Upper lobe of right lung (tissue), 1 donor: Measurements from ENCODE around the gene PITPNB. TPM values are rescaled to one million over a fixed set of nuclear protein-coding genes. Genes with fewer than 3 reads are reported as not detected.

Experiments used
- ATAC-seq: fragments of 200-7000 bp; cut with Tn5 transposase; one replicate; pipeline ENCODE4 v1.9.1; 2020; ENCODE audit warnings: mild to moderate bottlenecking, moderate library complexity
- DNase-seq: peaks from one replicate; pipeline ENCODE4 v3.0.0-alpha.2; 2020
- H3K27ac ChIP-seq: fragments of 200-600 bp; one replicate; pipeline ENCODE4 v1.8.0; 2022
- H3K27me3 ChIP-seq: fragments of 200-600 bp; one replicate; pipeline ENCODE4 v1.8.0; 2022; ENCODE audit warnings: mild to moderate bottlenecking
- H3K36me3 ChIP-seq: fragments of 200-600 bp; one replicate; pipeline ENCODE4 v1.8.0; 2022
- H3K4me1 ChIP-seq: fragments of 200-600 bp; one replicate; pipeline ENCODE4 v1.8.0; 2022
- H3K4me3 ChIP-seq: fragments of 200-600 bp; one replicate; pipeline ENCODE4 v1.8.0; 2022; ENCODE audit warnings: mild to moderate bottlenecking
- H3K9me3 ChIP-seq: fragments of 200-600 bp; one replicate; pipeline ENCODE4 v1.8.0; 2022
- CTCF ChIP-seq: fragments of 200-600 bp; IDR thresholded peaks from one replicate; pipeline ENCODE4 v1.8.0; 2022; ENCODE audit warnings: antibody characterized with exemption
- intact Hi-C: fragments of 100-400 bp; cut with DNase I; formaldehyde crosslinking; loops from one replicate; pipeline ENCODE4 v1.11.0; 2022
- total RNA-seq: library from RNA; stranded (reverse); fragmentation: NEBNext Ultra II Directional; extraction: Animal tissue kit (Norgen Biotek cat#: 25700); gene quantifications from one replicate; pipeline ENCODE4 v1.2.1, GENCODE V29; 2021
- donor health status: DM: no; HTN: yes; CAD: no; lungs with severe emphysema.

Gene PITPNB
- total RNA-seq, 1 donor from 2014 or later = 73.8 TPM

GRCh38 chr22:27834364-27835185, 84.5 kb downstream of the PITPNB start:
- no peak for TF ChIP-seq CTCF
- no peak overlapping the region for H3K27ac ChIP-seq
- no peaks in the 10 kb centered on the region for H3K27me3 ChIP-seq
- no peaks in the 10 kb centered on the region for H3K36me3 ChIP-seq
- ATAC-seq = no peak
- H3K4me3 ChIP-seq = no peak overlapping the region
- intact Hi-C loops = no loop called here
- DNase-seq = no peak
- H3K9me3 ChIP-seq = no peaks in the 10 kb centered on the region
- H3K4me1 ChIP-seq = no peaks in the 10 kb centered on the region

- Histone ChIP-seq H3K27ac (no peak overlapping the region), H3K27me3 (no peaks in the 10 kb centered on the region), H3K4me3 (no peak overlapping the region), H3K9me3 (no peaks in the 10 kb centered on the region), H3K4me1 (no peaks in the 10 kb centered on the region), H3K36me3 (no peaks in the 10 kb centered on the region)
- ATAC-seq (no peak), DNase-seq (no peak)
- intact Hi-C loops = no loop called here
- no peak for TF ChIP-seq CTCF
These were observed 85.3 kb downstream of the PITPNB start for GRCh38 chr22:27833803-27834202.

- intact Hi-C loops = no loop called here
- no peak for DNase-seq
- no peak for TF ChIP-seq CTCF
These were observed 86.5 kb downstream of the PITPNB start for GRCh38 chr22:27832606-27833005.

GRCh38 chr22:27829620-27830019, 89.4 kb downstream of the PITPNB start:
- Histone ChIP-seq H3K27ac (no peak overlapping the region), H3K9me3 (no peaks in the 10 kb centered on the region), H3K4me1 (no peaks in the 10 kb centered on the region), H3K36me3 (no peaks in the 10 kb centered on the region), H3K27me3 (no peaks in the 10 kb centered on the region), H3K4me3 (no peak overlapping the region)
- TF ChIP-seq CTCF = no peak
- ATAC-seq = no peak
- DNase-seq = no peak
- intact Hi-C loops = no loop called here

More at GRCh38 chr22:27832606-27833005, 86.5 kb downstream of the PITPNB start:
- H3K36me3 ChIP-seq = no peaks in the 10 kb centered on the region
- no peaks in the 10 kb centered on the region for H3K27me3 ChIP-seq
- no peaks in the 10 kb centered on the region for H3K9me3 ChIP-seq
- H3K4me3 ChIP-seq = no peak overlapping the region
- H3K27ac ChIP-seq = no peak overlapping the region
- ATAC-seq = no peak
- H3K4me1 ChIP-seq = no peaks in the 10 kb centered on the region

GRCh38 chr22:27827604-27828587, 91.2 kb downstream of the PITPNB start:
- Histone ChIP-seq H3K4me1 (no peaks in the 10 kb centered on the region), H3K36me3 (no peaks in the 10 kb centered on the region), H3K9me3 (no peaks in the 10 kb centered on the region), H3K27me3 (no peaks in the 10 kb centered on the region), H3K27ac (no peak overlapping the region), H3K4me3 (no peak overlapping the region)
- DNase-seq (no peak), ATAC-seq (no peak)
- no peak for TF ChIP-seq CTCF
- intact Hi-C loops = no loop called here
